ENCODE results near the gene SMURF2.

GRCh38 chr17:64653325-64653984 lies 8.7 kb downstream of the SMURF2 start:
- TF ChIP-seq CTCF (IDR thresholded peaks at IDR 0.05) (no peak), POLR2A (IDR thresholded peaks at IDR 0.05) (no peak)
